Body of pancreas (tissue), 4 donors: ENCODE results near the gene BRAF. TPM values are rescaled to one million over a fixed set of nuclear protein-coding genes. Genes with fewer than 3 reads are reported as not detected.
"Not testable (repeated sequence)": the region's sequence is repeated elsewhere in the genome, so short reads cannot be mapped to it uniquely, and the experiment has no call there.

ENCODE experiments used
- ATAC-seq: fragments of 150-250 bp; one replicate; pipeline ENCODE4 v1.9.1; 2016
- DNase-seq, 4 donors: peaks; one replicate each; pipeline ENCODE4 v3.0.0-alpha.2; 2019
- H3K27ac ChIP-seq, 4 donors: fragments of 200-600 bp; sonication (generic); 1 replicate in 3 of 4; 2 replicates in 1 of 4; pipeline versions ENCODE4 v1.5.1 to v1.6.1; 2016 to 2019; ENCODE audit warnings: mild to moderate bottlenecking in 1 of 4, mixed read lengths in 1 of 4, moderate library complexity in 1 of 4
- H3K27me3 ChIP-seq, 2 donors: fragments of 200-600 bp; sonication (generic); one replicate each; pipeline ENCODE4 v1.6.0; 2016; ENCODE audit warnings: mild to moderate bottlenecking in 1 of 2
- H3K36me3 ChIP-seq, 2 donors: fragments of 200-600 bp; sonication (generic); replicated peaks in 1 of 2; 2 replicates each; pipeline ENCODE4 v1.5.1; 2016; ENCODE audit warnings: low read depth in 2 of 2; ENCODE audit not compliant: insufficient read depth in 1 of 2
- H3K4me1 ChIP-seq: fragments of 200-600 bp; sonication (generic); one replicate; pipeline ENCODE4 v1.6.0; 2016
- H3K4me3 ChIP-seq, 2 donors: fragments of 200-600 bp; sonication (generic); 1 replicate in 1 of 2; 2 replicates in 1 of 2; pipeline ENCODE4 v1.5.1; 2016 to 2019
- H3K9me3 ChIP-seq, 3 donors: fragments of 200-600 bp; sonication (generic); 1 replicate in 2 of 3; 2 replicates in 1 of 3; pipeline ENCODE4 v1.5.1; 2016
- CTCF ChIP-seq, 7 experiments: fragments of 450-650 bp in 4 of 7; fragments of 200-600 bp in 3 of 7; sonication (generic) in 3 of 7; IDR thresholded peaks; one replicate each; pipeline ENCODE4 v1.5.1; 2016 to 2019; ENCODE audit warnings: antibody characterized with exemption in 7 of 7
- POLR2A ChIP-seq, 3 donors: fragments of 450-650 bp; IDR thresholded peaks; one replicate each; pipeline ENCODE4 v1.6.1; 2016; ENCODE audit warnings: antibody characterized with exemption in 3 of 3, mild to moderate bottlenecking in 2 of 3
- WGBS, 2 donors: methylation state at CpG; one replicate each; pipeline ENCODE4 v1.1.5; 2017; 5-methylcytosine and 5-hydroxymethylcytosine counted together
- intact Hi-C: fragments of 100-400 bp; cut with DNase I; formaldehyde crosslinking; loops from one replicate; pipeline ENCODE4 v1.15.1; 2023
- total RNA-seq, 2 donors: library from RNA; depleted of rRNA; stranded (reverse); fragments of >200 nt; gene quantifications; one replicate each; pipeline ENCODE4 v1.1.0, GENCODE V29; 2016

BRAF gene
- total RNA-seq, 2 donors from 2014 or later = 41.9 to 51.1 TPM

- TF ChIP-seq CTCF (IDR thresholded peaks at IDR 0.05) (no peak), POLR2A (IDR thresholded peaks at IDR 0.05) (no peak)
- no peak overlapping the region for H3K4me3 ChIP-seq
- intact Hi-C loops = no loop called here
- no peaks in the 10 kb centered on the region for H3K4me1 ChIP-seq
- no peaks in the 10 kb centered on the region for H3K27me3 ChIP-seq
- no peak for DNase-seq
- peaks cover 3 to 4% of the 10 kb centered on the region in 2 donors for H3K36me3 ChIP-seq
- ATAC-seq = no peak
- H3K9me3 ChIP-seq = no peaks in the 10 kb centered on the region
- H3K27ac ChIP-seq = no peak overlapping the region
- WGBS, 2 donors = 92% methylated on average over 2 of the region's 2 CpGs
Measured at GRCh38 chr7:140746751-140747150, 178.0 kb downstream of the BRAF start.

- H3K4me1 ChIP-seq = no peaks in the 10 kb centered on the region
- no peak for ATAC-seq
- no peak for TF ChIP-seq POLR2A (IDR thresholded peaks at IDR 0.05)
- no peak for TF ChIP-seq CTCF (IDR thresholded peaks at IDR 0.05)
- H3K27me3 ChIP-seq = no peaks in the 10 kb centered on the region
- peaks cover 3 to 4% of the 10 kb centered on the region in 2 donors for H3K36me3 ChIP-seq
- no peak overlapping the region for H3K4me3 ChIP-seq
- H3K9me3 ChIP-seq = no peaks in the 10 kb centered on the region
- intact Hi-C loops = no loop called here
- H3K27ac ChIP-seq = no peak overlapping the region
- no peak for DNase-seq
- 88 to 94% methylated on average over 6 of the region's 6 CpGs for WGBS, 2 donors
Measured at GRCh38 chr7:140745266-140746058, 179.3 kb downstream of the BRAF start.

GRCh38 chr7:140744005-140744404, 180.7 kb downstream of the BRAF start:
- ATAC-seq = no peak
- H3K36me3 ChIP-seq = peaks cover under 1 to 4% of the 10 kb centered on the region in 2 donors
- no peak for TF ChIP-seq CTCF (IDR thresholded peaks at IDR 0.05)
- no peak for TF ChIP-seq POLR2A (IDR thresholded peaks at IDR 0.05)
- no peak for DNase-seq
- H3K9me3 ChIP-seq = no peaks in the 10 kb centered on the region
- H3K4me3 ChIP-seq = no peak overlapping the region
- 63 to 68% methylated on average over 2 of the region's 2 CpGs for WGBS, 2 donors
- no peak overlapping the region for H3K27ac ChIP-seq
- no peaks in the 10 kb centered on the region for H3K4me1 ChIP-seq
- intact Hi-C loops = no loop called here
- H3K27me3 ChIP-seq = no peaks in the 10 kb centered on the region

GRCh38 chr7:140743255-140743654, 181.5 kb downstream of the BRAF start:
- ATAC-seq, H3K27me3 ChIP-seq, DNase-seq, H3K4me1 ChIP-seq, H3K27ac ChIP-seq, H3K9me3 ChIP-seq, H3K36me3 ChIP-seq, H3K4me3 ChIP-seq, intact Hi-C loops: not testable (repeated sequence)
- WGBS, 2 donors = 100% methylated on average over 2 of the region's 4 CpGs

- Histone ChIP-seq H3K27ac (no peak overlapping the region), H3K36me3 (peaks cover 0 to 3% of the 10 kb centered on the region in 2 donors), H3K27me3 (no peaks in the 10 kb centered on the region), H3K4me1 (no peaks in the 10 kb centered on the region), H3K9me3 (no peaks in the 10 kb centered on the region), H3K4me3 (no peak overlapping the region)
- no peak for DNase-seq
- intact Hi-C loops = no loop called here
- ATAC-seq = no peak
- TF ChIP-seq POLR2A (IDR thresholded peaks at IDR 0.05) (no peak), CTCF (IDR thresholded peaks at IDR 0.05) (no peak)
Measured at GRCh38 chr7:140738280-140738679, 186.4 kb downstream of the BRAF start.
